ENCODE results near the gene CRYBB1. TPM values are rescaled to one million over a fixed set of nuclear protein-coding genes. Genes with fewer than 3 reads are reported as not detected.

Gene CRYBB1
- 0.37 TPM for total RNA-seq

DNA sequence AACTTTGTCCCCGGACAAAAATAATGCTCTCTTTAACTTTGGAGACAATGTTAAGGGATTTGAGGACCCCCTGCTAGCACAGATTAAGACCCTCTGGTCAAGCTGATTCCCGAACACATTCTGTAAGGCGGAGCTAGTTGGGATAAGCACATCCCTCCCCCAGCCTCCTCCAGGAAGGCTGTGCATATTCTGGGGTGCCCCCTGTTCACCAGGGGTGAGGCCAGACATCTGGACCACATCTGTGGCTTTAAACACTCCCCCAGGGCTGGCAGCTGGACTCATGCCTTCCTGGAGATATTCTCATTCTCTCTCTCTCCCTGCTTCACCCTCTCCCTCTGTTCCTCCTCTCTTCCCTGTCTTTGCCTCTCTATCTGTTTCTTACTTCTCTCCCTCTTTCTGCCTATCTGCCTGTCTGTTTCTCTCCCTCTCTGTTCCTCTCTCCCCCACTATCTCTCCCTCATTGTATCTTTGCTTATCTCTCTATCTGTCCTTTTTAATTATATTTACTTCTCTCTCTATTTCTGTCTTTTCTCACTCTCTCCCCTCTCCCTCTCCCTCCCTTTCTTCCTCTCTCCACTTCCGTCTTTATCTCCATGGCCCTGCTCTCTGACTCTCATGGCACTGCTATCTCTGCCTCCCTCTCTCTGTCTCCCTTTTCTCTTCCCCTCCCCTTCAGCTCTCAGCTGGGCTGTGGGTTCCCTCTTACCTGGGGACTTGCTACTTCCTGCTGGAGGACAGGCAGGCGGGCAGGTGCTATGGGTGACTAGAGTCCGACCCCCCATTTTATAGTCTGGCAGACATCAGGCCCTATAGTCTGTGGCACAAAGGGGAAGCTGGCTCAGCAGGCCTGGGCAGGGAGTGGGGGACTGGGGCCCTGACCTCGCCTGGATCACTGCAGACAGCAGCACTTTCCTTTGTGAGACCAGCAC, at the start of gene CRYBB1:
CRYBB1 (minus strand) TSS at position 757 of the 929 bp plus-strand sequence. CDS start 1,708 bp downstream, outside the sequence.
- no peak for DNase-seq (ENCODE audit: low spot score)

DNA sequence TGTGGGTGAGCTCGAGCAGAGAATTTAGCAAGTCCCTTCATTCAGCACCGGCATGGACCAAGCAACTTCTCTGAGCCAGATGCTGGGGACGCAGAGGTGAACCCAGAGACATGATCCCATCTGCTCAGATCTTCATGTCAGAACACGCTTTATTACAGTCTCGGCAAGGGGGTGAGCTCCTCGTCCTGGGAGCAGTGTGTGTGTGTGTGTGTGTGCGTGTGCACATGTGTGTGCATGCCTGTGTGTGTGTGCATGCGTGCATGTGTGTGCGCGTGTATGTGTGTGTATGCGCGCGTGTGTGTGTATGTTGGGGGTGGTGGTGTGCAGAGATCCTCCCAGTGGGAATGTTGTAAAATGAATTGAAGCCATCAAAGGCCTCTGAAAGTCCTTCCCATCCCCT, 49.3 kb upstream of the CRYBB1 start:
- no peak for DNase-seq (ENCODE audit: low spot score)

DNA sequence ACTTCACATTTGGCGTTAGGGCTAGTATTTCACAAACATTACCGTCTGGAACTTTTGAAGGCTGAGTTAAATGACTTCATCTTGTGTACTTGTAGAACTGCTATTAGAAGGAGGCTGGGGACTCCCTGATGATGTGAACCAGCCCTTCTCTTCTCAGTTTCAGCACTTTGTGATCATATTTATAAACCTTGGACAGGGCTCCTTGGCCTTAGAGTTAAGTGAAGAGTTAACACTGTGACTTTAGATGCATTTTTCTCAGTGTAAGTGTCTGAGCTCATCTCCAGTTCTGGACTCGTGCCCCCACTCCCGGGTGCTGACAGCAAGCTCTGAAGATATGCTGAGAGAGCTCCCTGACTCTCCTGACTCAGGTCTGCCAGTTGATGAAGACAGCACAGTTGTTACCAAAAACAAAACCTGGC, 48.0 kb upstream of the CRYBB1 start:
- DNase-seq (ENCODE audit: low spot score), result no peak

DNA sequence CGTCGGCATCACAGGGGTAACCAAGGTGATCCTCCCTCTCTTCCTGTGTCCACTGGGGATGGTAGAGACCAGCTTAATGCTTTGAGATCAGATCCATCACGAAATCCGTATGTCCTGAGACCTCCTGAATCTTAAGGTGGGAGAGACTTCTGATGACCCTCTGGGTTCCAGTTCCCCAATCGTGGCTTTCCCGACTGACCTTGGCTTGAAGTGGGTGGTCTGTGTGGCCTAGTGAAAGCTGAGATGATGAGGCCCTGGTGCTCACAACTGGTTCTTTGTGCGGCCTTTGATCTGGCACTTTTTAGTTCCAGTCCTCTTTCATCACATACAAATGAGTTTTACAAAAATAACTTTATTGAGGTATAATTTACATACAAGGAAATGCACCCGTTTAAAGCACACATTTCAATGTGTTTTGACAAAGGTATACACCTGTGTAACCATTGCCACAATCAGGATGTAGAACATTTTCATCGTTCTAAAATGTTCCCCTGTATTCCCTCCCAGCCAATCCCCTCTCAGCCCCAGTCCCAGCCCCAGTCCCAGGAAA, 45.6 kb upstream of the CRYBB1 start:
- DNase-seq (ENCODE audit: low spot score), result no peak

DNA sequence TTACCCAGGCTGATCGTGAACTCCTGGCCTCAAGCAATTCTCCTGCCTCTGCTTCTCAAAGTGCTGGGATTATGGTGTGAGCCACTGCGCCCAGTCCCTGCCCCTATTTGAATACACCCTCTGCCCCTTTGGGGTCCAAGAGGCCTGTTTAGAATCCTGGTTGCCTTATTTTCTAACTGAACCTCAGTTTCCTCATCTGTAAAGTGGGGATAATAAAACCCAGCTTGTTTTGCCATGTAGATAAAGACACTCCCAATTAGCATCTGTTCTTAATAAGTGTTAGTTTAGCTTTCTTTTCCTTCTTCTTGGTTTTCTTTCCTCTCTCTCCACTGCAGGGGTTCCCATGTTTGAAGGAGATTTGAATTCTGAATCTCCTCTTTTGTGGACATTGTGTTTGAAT, 44.3 kb upstream of the CRYBB1 start:
- no peak for DNase-seq (ENCODE audit: low spot score)

DNA sequence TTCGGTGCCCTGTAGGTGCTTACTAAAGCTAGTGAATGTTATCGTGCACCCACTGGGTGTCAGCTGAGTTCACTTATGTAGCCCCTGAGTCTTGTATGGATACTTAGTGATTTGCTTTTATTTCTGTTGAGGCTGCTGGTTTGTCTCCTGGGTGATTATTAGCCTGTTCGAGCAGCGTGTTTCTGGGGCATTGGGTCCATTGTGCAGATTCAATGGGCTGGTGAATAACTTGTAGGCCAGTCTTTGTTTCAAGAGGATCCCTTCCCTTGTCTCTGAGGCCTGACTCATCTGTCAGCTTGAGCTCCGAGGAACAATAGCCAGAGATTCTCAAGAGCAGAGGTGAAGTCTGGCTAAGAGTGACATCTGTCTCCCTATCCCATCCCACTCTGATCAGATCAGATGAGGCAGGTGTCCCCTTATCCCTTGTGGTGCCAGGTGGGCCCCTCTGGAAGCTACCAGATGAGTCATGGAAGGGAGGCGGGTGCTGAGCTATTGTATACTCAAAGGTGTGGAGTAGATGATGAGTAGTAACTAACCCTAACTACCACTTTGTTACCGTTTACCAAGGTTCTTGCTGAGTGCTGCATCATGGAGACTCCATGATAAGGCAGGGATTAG, 43.2 kb upstream of the CRYBB1 start:
- no peak for DNase-seq (ENCODE audit: low spot score)

DNA sequence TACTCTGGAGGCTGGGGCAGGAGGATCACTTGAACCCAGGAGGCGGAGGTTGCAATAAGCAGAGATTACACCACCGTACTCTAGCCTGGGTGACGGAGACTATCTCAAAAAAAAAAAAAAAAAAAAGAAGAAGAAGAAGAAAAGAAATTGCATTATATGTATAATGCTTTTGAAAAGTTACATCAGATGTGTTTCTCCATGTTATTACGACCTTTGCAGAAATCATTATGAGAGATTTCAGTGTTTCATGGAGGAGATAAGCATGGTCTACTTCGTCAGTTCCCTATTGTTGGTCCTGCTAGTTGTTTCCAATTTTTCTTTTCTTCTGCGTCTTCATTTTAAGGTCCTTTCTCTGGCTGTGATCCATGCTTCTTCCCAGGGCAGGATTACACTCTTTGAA, 42.5 kb upstream of the CRYBB1 start:
- DNase-seq (ENCODE audit: low spot score), result no peak

DNA sequence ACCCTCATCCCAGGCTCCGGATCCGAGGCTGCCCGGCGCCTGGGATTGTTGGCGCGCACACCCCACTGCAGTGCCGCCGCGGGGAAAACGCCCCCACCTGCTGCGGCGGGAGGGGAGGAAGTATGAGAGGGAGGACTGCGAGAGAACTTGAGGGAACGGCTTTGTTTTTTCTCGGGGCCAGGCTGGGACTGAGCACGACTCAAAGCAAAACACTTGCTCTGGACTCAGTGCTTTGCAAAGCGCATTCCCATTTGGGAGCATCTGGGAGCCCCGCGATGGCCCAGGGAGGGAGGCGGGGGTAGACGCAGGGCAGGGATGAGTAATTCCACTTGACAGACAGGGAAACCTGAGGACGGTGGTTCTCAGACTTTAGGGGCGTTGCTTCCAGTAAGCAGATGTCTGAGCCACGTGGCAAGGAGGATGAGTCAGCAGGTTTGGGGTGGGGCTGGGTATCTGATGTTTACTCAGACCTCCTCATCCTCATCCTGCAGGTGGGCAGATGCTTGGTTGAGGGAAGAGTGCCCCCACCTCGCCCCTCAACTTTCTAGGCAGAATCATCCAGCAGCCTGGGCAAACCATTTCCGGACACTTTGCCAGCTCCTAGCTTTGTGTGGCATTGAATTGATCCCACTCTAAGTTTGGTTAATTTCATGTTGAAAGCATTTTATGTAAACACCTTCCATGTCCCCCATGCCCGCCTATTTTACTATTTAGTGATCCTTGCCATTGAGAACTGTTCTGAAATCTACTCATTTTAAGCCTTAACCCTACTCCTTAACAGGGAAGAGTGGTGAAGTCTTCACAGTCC, 41.0 kb upstream of the CRYBB1 start:
- no peak for DNase-seq (ENCODE audit: low spot score)

DNA sequence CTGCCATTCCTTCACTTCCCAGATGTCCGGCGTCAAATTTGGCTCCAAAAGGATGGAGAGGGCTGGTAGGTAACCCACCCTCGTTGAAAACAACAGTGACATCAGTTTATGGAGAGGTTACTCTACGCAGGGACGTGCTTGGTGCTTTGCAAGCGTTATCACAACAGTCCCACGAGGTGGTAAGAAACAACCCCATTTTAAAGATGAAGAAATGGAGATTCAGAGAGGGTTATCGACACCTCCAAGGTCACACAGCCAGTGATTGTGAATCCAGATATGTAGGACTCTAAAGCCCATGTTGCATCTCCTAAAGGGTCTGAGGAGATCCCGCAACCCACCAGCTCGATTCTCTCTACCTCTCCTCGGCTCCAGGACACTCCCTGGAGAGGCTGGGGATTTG, 40.3 kb upstream of the CRYBB1 start:
- DNase-seq (ENCODE audit: low spot score), result no peak

DNA sequence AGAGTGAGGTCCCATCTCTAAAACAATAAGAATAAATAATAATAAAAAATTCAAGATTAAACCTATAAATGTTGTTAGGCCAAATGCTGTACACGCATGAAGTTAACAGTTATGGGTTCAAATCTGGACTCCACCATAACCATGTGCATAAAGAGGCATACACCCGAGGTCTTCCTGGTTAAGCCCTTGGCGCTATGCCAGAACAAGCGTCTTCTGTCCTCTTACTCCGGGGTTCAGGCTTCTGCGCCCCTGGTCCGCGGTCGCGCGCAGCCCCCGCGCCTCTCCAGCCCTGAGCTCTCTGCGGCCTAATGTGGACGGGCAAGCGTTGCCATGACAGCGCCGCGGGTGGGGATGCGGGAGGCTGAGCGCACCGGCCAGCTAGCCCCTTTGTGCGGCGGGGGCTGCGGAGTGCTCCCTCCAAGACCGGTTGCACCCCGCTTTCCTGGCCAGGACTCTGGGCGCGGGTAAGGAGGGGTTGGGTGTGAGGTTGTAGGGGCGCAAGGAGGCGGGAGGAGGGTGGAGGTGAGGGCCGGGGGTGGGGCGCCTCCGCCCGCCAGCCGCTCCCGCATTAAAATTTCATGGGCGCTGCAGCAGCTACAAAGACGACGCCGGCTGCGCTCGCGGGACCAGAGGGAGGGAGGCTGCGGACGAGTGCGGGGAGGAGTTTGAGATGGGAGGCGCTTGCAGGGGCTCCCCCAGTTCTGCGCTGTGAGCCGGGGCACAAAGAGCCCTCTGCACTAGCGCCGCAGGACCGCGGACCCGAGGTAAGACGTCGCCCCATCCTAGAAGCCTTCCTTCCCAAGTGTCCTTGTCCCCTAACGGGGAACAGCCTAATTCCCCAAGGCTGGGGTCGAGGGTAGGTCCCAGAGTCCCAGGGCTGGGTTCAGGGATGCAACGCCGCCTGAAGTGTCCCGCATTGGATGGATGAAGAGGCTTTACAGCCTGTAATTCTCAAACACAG, 39.3 kb upstream of the CRYBB1 start, which contains the start of gene MIAT:
MIAT (plus strand) TSS at position 698 of the 961 bp plus-strand sequence.
- DNase-seq (ENCODE audit: low spot score), result no peak

DNA sequence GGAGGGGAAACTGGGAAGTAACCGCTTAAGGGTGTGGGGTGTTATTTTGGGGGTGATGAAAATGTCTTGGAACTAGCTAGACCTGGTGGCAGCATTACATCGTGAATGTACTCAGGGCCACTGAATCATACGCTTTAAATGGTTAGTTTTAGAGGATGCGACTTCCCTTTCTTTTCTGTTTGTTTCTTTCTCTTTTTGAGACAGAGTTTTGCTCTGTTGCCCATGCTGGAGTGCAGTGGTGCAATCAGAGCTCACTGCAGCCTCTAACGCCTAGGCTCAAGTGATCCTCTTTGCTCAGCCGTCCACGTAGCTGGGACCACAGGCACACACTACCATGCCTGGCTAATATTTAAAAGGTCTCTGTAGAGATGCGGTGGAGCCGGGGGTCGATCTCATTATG, 34.0 kb upstream of the CRYBB1 start:
- no peak for DNase-seq (ENCODE audit: low spot score)

DNA sequence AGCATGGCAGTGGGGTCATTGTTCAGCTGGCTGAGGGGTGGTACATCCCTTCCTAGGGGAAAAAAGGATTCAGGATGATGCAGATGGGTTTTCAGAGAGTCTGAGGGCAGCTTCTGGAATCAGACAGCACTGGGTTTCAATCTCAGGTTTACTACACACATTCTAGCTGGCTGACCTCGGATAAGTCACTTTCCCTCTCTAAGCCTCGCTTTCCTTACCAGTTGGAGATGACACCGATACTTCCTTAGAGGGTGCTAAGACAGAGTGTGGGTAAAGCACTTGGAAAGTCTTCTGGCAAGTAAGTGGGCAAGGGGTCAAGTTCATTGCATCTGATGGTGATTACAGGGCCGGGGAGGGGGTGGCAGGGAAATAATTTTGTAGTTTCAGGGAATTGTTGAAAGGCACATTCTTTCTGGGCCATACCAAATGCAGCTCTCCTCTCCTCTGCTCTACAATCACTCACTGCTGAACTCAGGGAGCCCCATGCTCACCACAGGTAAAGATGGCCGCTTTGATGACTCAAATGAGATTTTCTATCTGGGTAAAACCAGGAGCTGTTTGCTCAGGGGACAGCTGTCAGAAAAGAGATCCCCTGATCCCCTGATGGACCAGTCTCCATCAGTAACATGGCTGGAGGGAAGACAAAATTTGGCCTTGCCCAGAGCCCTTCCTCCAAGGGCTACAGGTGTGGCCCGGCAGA, 33.0 kb upstream of the CRYBB1 start:
- no peak for DNase-seq (ENCODE audit: low spot score)

DNA sequence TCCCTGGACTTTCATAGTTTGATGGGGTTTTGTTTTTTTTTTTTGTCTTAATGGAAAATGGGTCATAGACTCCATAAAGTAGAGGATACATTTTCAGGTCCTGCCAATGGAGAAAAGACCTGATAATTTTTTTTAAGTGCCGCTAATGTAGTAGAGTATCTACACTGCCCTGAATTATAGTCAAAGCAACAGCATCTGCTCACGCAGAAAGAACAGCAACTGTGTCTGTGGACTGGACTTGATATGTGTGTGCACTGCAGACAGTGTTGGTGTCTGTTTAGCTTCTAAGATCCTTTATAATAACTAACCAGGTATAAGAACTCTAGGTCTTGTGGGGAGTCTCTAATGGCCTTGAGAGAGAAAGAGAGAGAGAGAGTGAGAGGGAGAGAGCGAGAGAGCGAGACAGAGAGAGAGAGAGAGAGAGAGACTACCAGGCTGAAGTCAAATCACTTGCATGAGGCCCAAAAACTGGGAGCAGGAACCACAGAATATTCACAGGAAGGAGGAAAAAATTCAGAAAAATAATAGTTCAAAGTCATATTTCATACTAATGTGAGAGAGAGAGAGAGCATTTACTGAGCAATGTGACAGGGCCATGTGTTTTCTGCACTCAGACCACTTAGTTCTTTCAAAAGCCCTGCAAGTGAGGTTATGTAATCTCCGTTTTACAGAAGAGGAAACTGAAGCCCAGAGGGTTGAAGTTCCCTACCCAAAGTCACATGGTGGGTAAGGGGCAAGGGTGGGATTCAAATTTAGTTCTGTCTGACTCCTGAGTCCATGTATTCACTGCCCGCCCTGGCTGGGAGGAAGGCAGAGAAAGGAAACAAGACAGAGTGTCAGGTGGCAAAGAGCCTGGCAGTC, 30.9 kb upstream of the CRYBB1 start:
- no peak for DNase-seq (ENCODE audit: low spot score)

DNA sequence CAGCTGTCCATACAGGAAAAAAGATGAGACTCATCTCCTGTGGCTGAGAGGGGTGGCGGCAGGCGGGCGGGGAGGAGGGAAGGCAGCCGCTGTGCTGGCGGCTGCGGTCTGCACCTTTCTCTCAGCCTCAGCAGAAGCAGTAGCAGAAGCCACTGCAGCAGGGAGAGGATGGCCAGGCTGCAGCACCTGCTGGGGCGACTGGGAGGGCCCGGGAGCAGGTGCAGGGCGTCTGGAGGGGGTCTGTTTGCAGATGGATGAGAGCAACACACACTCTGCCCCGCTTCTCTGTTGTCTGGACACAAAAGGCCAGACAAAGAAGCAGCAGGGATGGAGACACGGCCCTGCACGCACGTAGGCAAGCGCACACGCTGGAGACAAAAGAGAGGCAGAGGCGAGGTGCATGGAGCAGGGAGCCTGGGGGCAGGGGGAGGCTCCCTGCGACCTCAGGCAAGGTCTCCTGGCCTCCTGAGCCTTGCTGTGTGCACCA, 30.2 kb upstream of the CRYBB1 start:
- no peak for DNase-seq (ENCODE audit: low spot score)

DNA sequence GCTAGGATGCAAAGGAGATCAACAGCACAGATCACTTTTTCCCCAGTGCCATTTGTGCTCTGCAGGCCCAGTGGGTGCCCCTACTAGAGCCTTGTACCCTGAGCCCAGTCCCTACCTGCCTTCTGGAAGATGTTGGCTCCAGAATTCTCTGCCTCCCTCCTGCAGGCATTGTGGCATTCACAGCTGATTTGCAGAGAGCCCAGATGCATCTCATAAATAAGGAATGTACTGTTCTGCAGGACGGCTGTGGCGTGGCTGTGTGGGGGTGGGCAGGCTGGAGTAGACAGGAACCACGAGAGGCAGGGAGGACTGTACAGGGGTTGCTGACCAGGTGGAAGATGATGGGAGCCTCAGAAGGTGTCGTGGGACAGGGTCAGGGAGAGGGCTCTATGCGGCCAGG, 28.3 kb upstream of the CRYBB1 start:
- DNase-seq (ENCODE audit: low spot score), result no peak

DNA sequence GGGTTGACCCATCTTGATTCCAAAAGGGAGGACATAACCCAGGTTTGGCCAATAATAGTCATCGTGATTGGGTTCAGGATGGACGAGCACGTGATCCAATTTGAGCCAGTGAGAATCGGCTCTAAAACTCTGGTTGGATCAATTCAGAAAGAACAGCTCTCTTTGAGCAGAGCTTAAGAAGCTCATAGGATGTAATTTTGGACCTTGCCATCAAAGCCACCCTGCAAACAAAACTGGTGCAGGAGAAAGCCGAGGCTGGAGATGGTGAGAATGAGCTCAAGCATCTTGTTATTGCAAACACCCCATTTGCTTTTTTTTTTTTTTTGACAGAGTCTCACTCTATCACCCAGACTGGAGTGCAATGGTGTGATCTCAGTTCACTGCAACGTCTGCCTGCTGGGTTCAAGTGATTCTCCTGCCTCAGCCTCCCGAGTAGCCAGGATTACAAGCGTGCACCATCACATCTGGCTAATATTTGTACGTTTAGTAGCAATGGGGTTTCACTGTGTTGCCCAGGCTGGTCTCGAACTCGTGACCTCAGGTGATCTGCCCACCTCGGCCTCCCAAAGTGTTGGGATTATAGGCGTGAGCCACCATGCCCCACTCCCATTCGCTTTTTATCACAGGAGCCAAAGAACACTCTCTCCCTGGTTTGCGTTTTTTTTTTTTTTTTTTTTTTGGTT, 25.7 kb upstream of the CRYBB1 start:
- DNase-seq (ENCODE audit: low spot score), result no peak

DNA sequence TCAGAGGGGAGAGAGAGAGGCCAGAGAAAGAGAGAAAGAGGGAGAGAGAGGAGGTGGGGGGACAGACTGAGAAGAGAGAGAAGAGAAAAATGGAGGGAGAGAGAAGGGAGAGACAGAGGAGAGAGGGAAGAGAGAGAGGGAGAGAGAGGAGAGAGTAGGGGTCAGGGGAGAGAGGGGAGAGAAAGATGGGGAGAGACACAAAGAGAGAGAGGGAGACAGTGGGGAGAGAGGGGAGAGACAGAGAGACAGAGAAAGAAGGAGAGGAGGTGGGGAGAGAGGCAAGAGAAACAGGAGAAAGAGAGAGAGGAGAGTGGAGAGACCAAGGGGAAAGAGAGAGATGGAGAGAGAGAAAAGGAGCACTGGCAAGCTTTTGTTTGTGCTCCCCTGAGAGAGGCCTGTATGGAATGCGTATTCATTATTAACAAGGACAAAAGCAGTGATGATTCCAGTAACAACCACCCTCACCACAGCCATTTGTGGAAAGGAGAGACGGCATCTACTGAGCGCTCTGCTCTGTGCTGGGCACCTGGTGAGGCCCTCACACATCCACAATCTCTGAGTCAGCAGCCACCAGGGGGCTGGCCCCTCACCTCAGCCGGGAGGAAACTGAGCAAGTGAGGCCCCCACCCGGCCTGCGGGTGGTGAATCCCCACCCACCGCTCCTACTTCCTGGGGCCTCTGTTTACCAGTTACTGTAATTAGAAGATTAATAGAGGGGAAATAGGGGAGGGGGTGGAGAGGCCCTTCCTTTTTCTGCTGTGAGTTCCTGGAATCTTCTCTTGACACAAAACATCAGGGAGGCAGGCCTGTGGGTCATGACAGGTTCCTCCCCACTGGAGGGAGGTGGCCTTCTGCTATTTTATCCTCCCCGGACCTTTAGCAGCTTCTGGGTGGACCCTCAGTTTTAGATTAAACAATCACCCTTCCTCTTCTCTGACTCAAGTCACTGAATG, 24.9 kb upstream of the CRYBB1 start:
- DNase-seq (ENCODE audit: low spot score), result no peak

Data from mucosa of gallbladder (tissue), 1 donor.